Right lobe of liver (tissue), 6 donors: Measurements from ENCODE around the gene TPRA1. TPM values are rescaled to one million over a fixed set of nuclear protein-coding genes. Genes with fewer than 3 reads are reported as not detected.

Experiments
- ATAC-seq, 4 donors: fragments of 200-7000 bp; cut with Tn5 transposase; one replicate each; pipeline ENCODE4 v1.9.1; 2020; ENCODE audit warnings: mild to moderate bottlenecking in 4 of 4, moderate library complexity in 4 of 4
- DNase-seq, 3 donors: peaks; one replicate each; pipeline ENCODE4 v3.0.0-alpha.2; 2020
- H3K27ac ChIP-seq, 3 donors: fragments of 200-600 bp; one replicate each; pipeline ENCODE4 v1.8.0; 2022
- H3K27me3 ChIP-seq, 2 donors: fragments of 200-600 bp; one replicate each; pipeline ENCODE4 v1.8.0; 2022
- H3K36me3 ChIP-seq, 4 donors: fragments of 200-600 bp; sonication (generic) in 1 of 4; one replicate each; pipeline versions ENCODE4 v1.5.1 to v1.8.0; 2017 to 2022; ENCODE audit warnings: control low read depth in 1 of 4
- H3K4me1 ChIP-seq, 4 donors: fragments of 200-600 bp; sonication (generic) in 1 of 4; one replicate each; pipeline versions ENCODE4 v1.5.1 to v1.8.0; 2017 to 2022; ENCODE audit warnings: control low read depth in 1 of 4
- H3K4me3 ChIP-seq, 3 donors: fragments of 200-600 bp; one replicate each; pipeline ENCODE4 v1.8.0; 2022
- H3K9me3 ChIP-seq, 4 donors: fragments of 200-600 bp; sonication (generic) in 1 of 4; one replicate each; pipeline versions ENCODE4 v1.5.1 to v1.8.0; 2017 to 2022; ENCODE audit warnings: control low read depth in 1 of 4
- CTCF ChIP-seq, 4 donors: fragments of 200-600 bp in 3 of 4; fragments of 450-650 bp in 1 of 4; IDR thresholded peaks; one replicate each; pipeline versions ENCODE4 v1.5.1 to v1.8.0; 2016 to 2022; ENCODE audit warnings: antibody characterized with exemption in 4 of 4, mild to moderate bottlenecking in 2 of 4
- POLR2A ChIP-seq: fragments of 450-650 bp; IDR thresholded peaks from one replicate; pipeline ENCODE4 v1.6.1; 2017; ENCODE audit warnings: antibody characterized with exemption, mild to moderate bottlenecking
- WGBS: methylation state at CpG from one replicate; pipeline ENCODE4 v1.1.6; 2018; ENCODE audit warnings: low coverage, low lambda C conversion rate; ENCODE audit not compliant: insufficient coverage; ENCODE audit errors: missing lambda C conversion rate; 5-methylcytosine and 5-hydroxymethylcytosine counted together
- intact Hi-C, 2 donors: fragments of 100-400 bp; cut with DNase I; formaldehyde crosslinking; loops; one replicate each; pipeline versions ENCODE4 v1.11.2 to v1.14.1; 2022
- total RNA-seq, 6 experiments: library from RNA; depleted of rRNA in 2 of 6; stranded (reverse); fragments of >200 nt in 2 of 6; fragmentation: NEBNext Ultra II Directional in 3 of 6; extraction: Animal tissue kit (Norgen Biotek cat#: 25700) in 3 of 6; gene quantifications; one replicate each; pipeline versions ENCODE4 v1.1.0 to v1.2.4, GENCODE V29; 2016 to 2023
- donor health status: DM: no; HTN: yes; CAD: no.
- donor health status: DM: no; HTN: no; CAD: no.
- donor health status: DM: no; HTN: no; CAD: no.
- donor health status: DM: no; HTN: yes; CAD: no.
- donor health status: DM: no; HTN: yes; CAD: no.

TPRA1 gene
- total RNA-seq, 6 experiments from 2014 or later = 13.9 to 25.9 (median 23.3) TPM

- TF ChIP-seq POLR2A = no peak
- no peak for TF ChIP-seq CTCF (IDR thresholded peaks at IDR 0.05)
- DNase-seq (no peak), ATAC-seq (no peak)
- intact Hi-C loops = no loop called here
- H3K36me3 ChIP-seq = no peaks in the 10 kb centered on the region
- H3K27ac ChIP-seq = no peak overlapping the region
- WGBS = 65% methylated on average over 4 of the region's 4 CpGs
- no peak overlapping the region for H3K4me3 ChIP-seq
- H3K4me1 ChIP-seq = peaks cover 0 to 18% (median 4%) of the 10 kb centered on the region in 4 donors
- no peaks in the 10 kb centered on the region for H3K9me3 ChIP-seq
- no peaks in the 10 kb centered on the region for H3K27me3 ChIP-seq
Measured at GRCh38 chr3:127585163-127585812, 5.2 kb downstream of the TPRA1 start.

GRCh38 chr3:127584734-127585133, 5.8 kb downstream of the TPRA1 start:
- H3K4me3 ChIP-seq = no peak overlapping the region
- H3K36me3 ChIP-seq = no peaks in the 10 kb centered on the region
- ATAC-seq (no peak), DNase-seq (no peak)
- TF ChIP-seq CTCF (IDR thresholded peaks at IDR 0.05) (no peak), POLR2A (no peak)
- no peaks in the 10 kb centered on the region for H3K9me3 ChIP-seq
- peaks cover 0 to 18% (median 4%) of the 10 kb centered on the region in 4 donors for H3K4me1 ChIP-seq
- WGBS = 94% methylated on average over 6 of the region's 6 CpGs
- H3K27ac ChIP-seq = no peak overlapping the region
- intact Hi-C loops = no loop called here
- H3K27me3 ChIP-seq = no peaks in the 10 kb centered on the region

GRCh38 chr3:127580327-127581060, 10.0 kb downstream of the TPRA1 start:
- intact Hi-C loops = no loop called here
- ATAC-seq (no peak), DNase-seq (no peak)
- Histone ChIP-seq H3K4me3 (no peak overlapping the region), H3K9me3 (no peaks in the 10 kb centered on the region), H3K36me3 (no peaks in the 10 kb centered on the region), H3K27me3 (no peaks in the 10 kb centered on the region), H3K27ac (no peak overlapping the region), H3K4me1 (no peaks in the 10 kb centered on the region)
- WGBS = 89% methylated on average over 3 of the region's 11 CpGs
- no peak for TF ChIP-seq POLR2A

GRCh38 chr3:127578802-127579201, 11.7 kb downstream of the TPRA1 start:
- WGBS = no CpG with 5 or more reads among the region's 6 CpGs
- intact Hi-C loops = no loop called here
- H3K9me3 ChIP-seq = no peaks in the 10 kb centered on the region
- no peak for ATAC-seq
- H3K27ac ChIP-seq = no peak overlapping the region
- H3K4me1 ChIP-seq = no peaks in the 10 kb centered on the region
- no peak for DNase-seq
- H3K4me3 ChIP-seq = no peak overlapping the region
- TF ChIP-seq CTCF (IDR thresholded peaks at IDR 0.05) (no peak), POLR2A (no peak)
- no peaks in the 10 kb centered on the region for H3K27me3 ChIP-seq
- peaks cover 0 to 4% (median 0%) of the 10 kb centered on the region in 4 donors for H3K36me3 ChIP-seq

- H3K27ac ChIP-seq = no peak overlapping the region
- H3K9me3 ChIP-seq = no peaks in the 10 kb centered on the region
- TF ChIP-seq CTCF (IDR thresholded peaks at IDR 0.05) (no peak), POLR2A (no peak)
- H3K36me3 ChIP-seq = peaks cover 0 to 8% (median 3%) of the 10 kb centered on the region in 4 donors
- no peak for DNase-seq
- ATAC-seq = no peak
- intact Hi-C loops = no loop called here
- H3K4me1 ChIP-seq = no peaks in the 10 kb centered on the region
- H3K4me3 ChIP-seq = no peak overlapping the region
- WGBS = no CpG with 5 or more reads among the region's 2 CpGs
- H3K27me3 ChIP-seq = no peaks in the 10 kb centered on the region
Measured at GRCh38 chr3:127578168-127578567, 12.4 kb downstream of the TPRA1 start.
